Measurements from ENCODE around the gene APBB3. TPM values are rescaled to one million over a fixed set of nuclear protein-coding genes. Genes with fewer than 3 reads are reported as not detected.

The APBB3 gene
- total RNA-seq, 1 donor from 2014 or later: 10.2 TPM

DNA sequence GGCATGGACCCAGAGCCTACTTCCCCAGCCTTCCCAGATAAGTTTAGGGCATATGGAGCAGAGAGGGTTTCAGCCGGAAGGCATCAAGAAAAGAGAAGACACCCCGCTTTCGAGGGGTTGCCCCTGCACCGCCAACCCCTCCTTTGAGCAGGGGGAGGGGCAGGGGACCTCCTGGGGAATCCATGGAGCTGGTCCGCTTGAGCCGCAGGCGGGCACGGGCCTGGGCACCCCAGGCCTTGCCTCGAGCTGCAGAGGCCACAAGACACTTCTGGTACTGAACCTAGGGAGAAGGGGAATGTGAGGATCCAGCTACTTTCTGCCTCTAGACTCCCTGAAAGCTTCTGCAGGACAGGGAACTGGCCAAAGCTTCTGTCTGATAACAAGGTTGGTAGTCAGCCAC is 5.9 kb downstream of the APBB3 start:
- ATAC-seq (ENCODE audit: poor library complexity) (no peak), DNase-seq (no peak)
- intact Hi-C loops (cut with DNase I): no loop called here

DNA sequence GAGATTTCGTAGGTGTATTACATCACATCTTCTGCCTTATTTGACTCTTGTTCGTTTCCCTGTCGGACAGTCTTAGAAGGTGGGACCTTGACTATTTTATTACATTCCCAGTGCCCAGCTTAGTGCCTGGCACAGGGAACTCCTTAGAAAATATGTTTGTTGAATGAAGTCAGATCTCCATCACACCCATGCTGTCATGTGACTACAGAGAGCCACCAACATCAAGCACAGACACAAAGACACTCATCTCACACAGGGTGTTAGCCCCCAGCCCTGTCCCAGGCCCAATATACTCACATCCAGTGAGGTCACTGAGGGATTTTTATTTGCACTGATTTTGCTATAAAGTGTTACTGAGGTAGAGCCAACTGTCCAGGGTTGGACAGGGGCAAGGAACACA is 6.4 kb downstream of the APBB3 start:
- no peak for DNase-seq
- intact Hi-C loops (cut with DNase I): no loop called here

DNA sequence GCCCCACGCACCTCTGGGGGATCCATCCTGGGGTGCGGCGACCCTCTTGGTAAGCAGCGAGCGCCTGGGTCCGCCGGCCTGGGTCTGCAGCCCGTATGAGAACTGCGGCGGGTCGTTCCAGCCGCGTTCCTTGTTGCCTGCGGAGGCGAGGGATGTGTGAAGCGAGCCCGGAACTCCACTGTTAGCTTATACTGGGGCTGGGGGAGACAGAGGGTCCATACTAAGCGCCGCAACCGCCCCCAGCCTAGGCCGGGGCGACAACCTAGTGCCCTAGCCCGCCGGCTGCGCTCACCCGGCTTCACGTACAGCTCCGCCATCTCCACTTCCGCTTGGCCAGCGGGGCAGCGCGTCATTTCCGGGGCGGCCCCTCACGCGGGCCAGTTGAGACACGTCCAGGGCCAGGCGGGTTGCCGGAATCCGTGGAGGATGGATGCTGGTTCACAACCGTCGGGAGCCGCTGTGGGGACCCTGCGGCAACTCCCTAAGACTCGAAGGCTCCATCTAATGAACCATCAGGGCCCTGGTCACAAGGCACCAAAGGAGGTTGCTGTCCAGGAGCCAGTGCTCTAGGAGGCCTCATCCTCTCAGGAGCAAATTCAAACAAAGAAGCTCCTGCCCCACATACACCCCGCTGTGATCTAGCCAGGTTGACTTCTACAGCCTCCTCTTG is 7.1 kb downstream of the APBB3 start, which contains the start of gene SRA1:
SRA1 (minus strand) TSS at position 338 of the 670 bp plus-strand sequence; CDS start at position 317, 21 bp downstream.
- ATAC-seq (ENCODE audit: poor library complexity) (peak; percentile 98), DNase-seq (peak; percentile 97)
- intact Hi-C loops (cut with DNase I): no loop called here

More for the DNA sequence above, 6.4 kb downstream of the APBB3 start:
- ATAC-seq (ENCODE audit: poor library complexity): no peak

DNA sequence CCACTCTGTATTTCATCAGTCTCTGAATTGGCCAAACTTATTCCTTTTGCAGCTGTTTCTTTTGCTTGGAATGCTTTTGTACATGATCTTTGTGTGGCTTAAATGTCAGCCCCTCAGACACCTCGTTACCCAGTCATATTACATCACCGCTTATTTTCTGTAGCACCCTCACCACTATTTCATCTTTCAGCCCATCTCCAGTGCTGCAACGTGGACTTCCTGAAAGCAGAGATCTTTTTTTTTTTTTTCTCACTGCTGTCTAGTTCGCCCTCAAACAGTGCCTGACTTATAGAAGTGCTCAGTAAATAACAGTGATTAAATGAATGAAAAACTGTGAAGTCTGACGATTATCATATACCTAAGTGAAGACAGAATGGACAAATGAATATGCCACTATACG is 8.0 kb downstream of the APBB3 start:
- DNase-seq: no peak
- intact Hi-C loops (cut with DNase I): no loop called here
- ATAC-seq (ENCODE audit: poor library complexity): no peak

DNA sequence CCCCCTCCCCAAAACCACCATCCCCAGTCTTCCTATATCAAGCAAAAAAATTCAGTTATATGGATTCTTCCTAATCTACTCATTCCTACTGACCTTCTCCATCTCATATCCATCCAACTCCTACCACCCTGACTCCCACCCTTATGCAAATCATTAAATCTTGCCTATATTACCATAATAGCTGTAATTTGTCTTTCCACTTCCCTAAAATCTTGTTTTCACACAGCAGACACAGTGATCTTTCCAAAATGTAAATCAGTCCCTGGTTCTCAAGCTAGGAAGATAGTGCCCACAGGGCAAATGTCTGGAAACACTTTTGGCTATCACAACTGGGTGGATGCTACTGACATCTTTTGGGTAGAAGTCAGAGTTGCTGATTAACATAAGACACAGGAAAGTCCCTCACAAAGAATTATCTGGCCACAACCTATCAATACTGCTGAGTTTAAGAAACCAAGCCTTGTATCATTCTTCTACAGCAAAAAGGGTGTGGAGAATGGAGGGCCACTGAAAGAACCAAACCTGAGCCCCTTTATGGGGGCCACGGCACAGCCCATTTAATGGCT is 8.6 kb downstream of the APBB3 start:
- DNase-seq (no peak), ATAC-seq (ENCODE audit: poor library complexity) (no peak)
- intact Hi-C loops (cut with DNase I): no loop called here

DNA sequence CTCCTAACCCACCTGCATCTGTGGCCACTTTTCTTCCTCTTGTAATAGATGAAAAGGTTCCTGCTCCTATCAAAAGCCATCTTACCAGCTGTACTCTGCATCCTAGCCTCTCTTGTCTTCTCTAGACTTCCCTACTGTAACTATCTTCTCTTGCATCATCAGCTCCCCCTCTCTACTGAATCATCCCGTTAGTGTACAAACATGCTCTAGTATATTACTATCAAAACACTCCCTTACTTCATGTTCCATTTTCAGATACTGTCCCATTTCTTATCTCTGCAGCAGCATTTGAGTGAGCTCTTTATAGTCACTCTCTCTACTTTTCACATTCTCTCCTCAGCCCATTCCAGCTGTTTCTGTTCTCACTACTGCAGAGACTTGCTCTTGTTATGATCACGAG is 9.9 kb downstream of the APBB3 start:
- intact Hi-C loops (cut with DNase I): no loop called here
- no peak for ATAC-seq (ENCODE audit: poor library complexity)

DNA sequence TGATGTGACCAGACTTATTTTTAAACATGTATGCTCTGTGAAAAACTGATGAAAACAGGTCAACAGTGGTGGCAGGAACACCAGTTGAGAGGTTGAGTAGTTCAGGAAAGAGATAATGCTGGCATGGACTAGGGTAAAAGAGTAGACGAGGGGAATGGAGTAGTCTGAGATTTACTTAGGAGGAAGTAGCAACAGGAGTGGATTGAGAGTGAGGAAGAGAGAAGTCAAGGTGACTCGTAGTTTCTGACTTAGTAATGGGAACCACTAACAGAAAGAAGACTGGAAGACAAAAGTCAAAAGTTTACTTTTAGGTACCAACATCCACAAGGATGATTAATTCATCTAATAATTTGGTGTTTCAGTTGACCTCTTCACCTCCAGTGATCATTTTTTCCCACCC is 10.7 kb downstream of the APBB3 start:
- intact Hi-C loops (cut with DNase I): no loop called here
- DNase-seq: no peak
- no peak for ATAC-seq (ENCODE audit: poor library complexity)

More for the DNA sequence above, 9.9 kb downstream of the APBB3 start:
- no peak for DNase-seq

DNA sequence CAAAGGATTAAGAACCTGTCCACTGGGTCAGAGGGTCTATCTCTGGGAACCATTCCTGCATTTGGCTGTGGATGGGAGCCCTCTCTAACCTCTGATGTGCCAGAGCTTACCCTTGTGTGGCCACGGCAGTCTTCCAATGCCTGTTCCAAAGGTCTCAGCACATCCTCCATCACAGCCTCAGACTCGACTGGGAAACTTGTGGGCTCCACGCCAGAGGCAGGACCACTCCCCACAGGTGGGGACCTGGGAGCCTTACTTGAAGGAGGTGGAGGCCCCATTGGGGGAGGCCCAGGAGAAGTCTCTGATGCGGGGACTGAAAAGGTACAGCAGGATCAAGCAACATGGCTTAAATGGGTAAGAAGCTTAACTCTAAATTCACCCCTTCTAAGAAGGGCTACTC is 12.5 kb downstream of the APBB3 start:
- intact Hi-C loops (cut with DNase I): no loop called here
- no peak for DNase-seq

DNA sequence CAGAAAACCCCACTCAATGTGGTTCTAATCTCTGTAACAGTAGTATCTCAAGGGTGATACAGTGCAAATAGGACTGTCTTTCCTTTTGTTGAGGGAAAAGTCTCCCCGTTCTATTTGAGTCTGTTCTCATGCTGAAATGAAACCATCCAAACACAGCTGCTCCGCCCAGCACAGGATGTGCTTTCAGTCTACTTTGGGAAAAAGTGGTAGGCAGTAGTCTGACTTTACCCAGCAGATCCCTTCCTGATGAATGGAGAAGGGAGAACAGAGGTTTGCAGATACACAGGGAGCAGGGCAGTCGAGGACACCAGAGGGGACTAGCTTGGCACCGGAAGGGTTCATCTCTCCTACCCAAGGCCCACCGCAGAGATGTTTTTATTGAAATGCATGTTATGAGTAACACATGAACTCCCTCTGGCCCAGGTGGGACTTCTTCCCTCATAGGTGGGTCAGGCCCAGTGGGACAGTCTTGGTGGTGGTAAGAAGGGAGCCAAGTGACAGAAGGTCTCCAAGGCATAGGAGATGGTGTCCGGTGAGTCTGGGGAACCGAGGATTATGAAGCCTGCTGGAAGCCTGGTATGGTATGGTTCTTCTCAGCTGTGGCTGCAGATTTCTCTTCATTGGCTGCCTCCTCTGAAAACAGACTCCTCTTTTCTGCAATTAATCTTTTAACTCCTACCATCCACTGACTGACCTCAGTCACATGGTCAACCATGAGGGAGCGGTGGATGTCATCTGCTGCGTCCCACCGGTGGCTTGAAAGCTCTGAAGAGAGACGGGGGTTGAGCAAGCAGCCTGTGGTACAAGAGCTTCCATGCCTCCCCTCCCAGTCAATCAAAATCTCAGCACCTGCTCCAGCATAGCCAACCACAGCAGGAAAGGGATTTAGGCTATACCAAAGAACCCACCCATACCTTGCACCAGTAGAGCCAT is 14.0 kb downstream of the APBB3 start:
- DNase-seq: no peak
- intact Hi-C loops (cut with DNase I): no loop called here
- no peak for ATAC-seq (ENCODE audit: poor library complexity)

More for the DNA sequence above, 12.5 kb downstream of the APBB3 start:
- ATAC-seq (ENCODE audit: poor library complexity): no peak

DNA sequence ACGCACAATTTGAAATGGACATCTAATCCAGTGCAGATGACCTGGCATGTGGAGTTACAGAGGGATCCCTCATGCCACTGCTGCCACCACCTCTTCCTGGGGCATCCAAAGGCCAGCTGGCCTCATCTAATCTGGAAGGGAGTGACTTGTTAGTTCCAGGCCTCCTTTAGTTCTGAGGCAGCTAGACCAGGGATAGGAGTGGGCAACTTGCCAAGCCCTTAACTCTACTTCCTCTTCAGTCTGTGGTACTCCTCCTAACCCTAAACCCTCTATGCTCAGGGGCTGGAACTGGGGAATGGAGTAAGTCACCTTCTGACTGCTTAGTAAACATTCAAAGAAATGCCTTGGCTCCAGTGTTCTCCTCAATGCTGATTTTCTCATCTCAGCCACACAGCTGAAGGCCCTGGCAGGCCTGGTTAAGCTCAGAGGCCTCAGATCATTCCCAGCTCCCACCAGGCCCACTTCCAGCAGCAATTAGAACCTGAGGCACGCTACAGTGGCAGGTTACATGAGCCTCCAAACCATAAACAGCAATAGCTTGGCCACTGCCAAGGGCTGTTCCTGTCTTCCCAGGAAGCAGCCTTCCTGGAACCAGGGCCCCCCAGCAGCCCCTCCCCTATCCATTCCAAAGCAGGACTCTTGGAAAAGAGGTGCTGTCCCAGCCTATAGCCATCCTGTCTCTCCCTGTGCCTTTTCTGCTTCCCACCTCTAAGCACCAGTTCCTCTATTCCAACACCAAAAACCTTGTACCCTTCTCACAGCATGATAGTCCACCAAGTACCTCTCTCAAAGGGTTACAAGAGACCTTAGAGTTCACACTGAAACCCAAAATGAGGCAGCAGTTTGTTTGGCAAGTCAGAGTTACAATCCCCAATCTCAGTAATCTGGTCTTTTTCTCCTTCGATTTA is 14.9 kb downstream of the APBB3 start:
- intact Hi-C loops (cut with DNase I): loop anchor here (5.0 kb wide), 1 partner anchor 98 kb away; the partner anchor contains the start of genes IK and NDUFA2
- ATAC-seq (ENCODE audit: poor library complexity): peak; percentile 7
- peak; percentile 49 for DNase-seq

DNA sequence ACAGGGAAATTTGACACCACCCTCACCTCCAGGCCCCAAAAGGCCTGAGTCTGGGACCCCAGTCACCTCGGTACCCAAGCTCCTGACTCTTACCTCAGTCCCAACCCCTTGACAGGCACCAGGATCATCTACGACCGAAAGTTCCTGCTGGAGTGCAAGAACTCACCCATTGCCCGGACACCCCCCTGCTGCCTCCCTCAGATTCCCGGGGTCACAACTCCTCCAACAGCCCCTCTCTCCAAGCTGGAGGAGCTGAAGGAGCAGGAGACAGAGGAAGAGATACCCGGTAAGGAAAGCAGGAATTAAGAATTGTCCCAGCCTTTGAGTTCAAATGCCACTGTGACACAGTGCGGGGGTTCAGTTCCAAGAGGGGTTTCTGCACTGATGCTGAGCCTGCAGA is 15.6 kb downstream of the APBB3 start:
- ATAC-seq (ENCODE audit: poor library complexity) (no peak), DNase-seq (no peak)
- intact Hi-C loops (cut with DNase I): loop anchor here (5.0 kb wide), 1 partner anchor 99 kb away; the partner anchor contains the start of genes IK and NDUFA2

DNA sequence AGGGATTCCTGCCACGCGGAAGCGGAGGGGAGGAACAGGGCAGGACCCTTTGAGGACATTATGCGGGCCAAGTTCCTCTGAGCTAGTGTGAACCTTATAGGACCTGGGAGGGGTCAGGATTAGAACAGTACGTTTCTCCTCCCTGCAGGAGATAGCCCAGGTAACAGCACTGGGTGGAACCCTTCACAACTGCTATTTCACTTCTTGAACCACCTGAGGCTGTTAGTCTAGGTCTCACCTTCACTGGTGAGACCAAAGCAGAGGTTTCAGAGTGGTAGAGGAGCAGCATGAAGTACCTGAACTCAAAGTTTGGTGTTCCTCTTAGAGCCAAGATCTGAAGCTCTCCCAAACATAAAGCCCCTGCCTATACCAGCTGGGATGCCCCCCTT is 16.1 kb downstream of the APBB3 start:
- intact Hi-C loops (cut with DNase I): loop anchor here (5.0 kb wide), 1 partner anchor 99 kb away; the partner anchor contains the start of genes IK and NDUFA2
- DNase-seq: no peak
- ATAC-seq (ENCODE audit: poor library complexity): no peak

DNA sequence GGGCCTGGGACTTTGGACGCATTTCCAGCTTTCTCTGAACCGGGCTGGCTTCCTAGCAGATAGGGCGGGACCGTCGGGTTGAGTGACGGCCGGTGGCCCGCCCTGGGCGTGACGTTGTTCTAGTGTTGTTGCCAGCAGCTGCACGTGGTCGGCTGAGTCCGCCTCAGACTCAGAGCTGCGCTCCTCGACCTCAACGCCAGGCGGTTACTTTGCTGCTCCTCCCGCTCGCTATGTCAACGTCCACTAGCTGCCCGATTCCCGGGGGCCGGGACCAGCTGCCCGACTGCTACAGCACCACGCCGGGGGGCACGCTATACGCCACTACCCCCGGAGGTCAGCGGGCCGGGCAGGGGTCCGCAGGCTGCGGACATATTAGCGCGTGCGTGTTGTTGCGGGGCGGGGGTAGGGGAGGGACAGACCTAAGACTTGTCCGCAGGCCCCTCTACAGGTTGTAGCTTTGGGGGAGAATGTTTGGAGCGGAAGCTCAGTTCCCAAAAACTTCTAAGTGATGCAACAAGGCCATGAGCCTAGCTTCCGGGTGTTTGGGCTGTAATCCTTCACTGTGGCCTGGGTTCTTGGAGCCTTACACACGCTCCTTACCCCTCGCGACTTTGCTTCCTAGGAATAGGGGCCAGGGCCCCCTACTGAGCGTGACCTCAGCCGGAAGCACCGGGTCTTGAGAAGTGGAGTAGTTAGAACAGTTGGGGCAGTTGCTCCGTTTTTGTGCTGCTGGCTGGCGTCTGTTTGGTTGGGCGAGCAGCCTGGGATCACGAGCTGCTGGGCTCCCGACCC is 16.7 kb downstream of the APBB3 start, which contains the start of gene EIF4EBP3:
EIF4EBP3 (plus strand) TSS at position 155 of the 792 bp plus-strand sequence; CDS start at position 231, 76 bp downstream.
- DNase-seq: peak; percentile 99
- intact Hi-C loops (cut with DNase I): loop anchor here (5.0 kb wide), 1 partner anchor 100 kb away; the partner anchor contains the start of genes IK and NDUFA2
- ATAC-seq (ENCODE audit: poor library complexity): peak; percentile 97

DNA sequence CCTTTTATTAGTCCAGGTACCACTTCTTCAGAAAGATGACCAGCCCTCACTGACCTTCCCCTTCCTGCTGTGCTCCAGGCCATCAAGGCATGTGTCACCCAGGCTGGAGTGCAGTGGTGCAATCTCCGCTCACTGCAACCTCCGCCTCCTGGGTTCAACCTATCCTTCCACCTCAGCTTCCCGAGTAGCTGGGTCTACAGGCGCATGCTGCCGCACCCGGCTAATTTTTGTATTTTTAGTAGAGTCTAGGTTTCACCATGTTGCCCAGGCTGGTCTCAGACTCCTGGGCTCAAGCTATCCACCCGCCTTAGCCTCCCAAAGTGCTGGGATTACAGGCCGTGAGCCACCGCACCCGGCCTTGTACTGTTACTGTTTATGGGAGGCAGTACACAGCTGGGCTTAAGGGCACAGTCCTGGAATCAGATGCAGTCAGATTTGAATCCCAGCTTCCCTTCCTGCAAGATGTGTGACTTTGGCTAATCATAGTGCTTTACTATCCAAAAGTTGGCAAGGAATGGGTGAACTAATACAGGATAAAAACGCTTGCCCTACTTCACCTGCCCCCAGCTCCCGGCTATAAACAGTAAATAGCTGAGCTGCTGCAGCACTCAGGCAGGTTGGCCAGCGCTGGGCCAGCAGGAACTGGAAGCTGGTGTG is 17.4 kb downstream of the APBB3 start:
- intact Hi-C loops (cut with DNase I): loop anchor here (5.0 kb wide), 1 partner anchor 100 kb away; the partner anchor contains the start of genes IK and NDUFA2
- peak; percentile 1 for ATAC-seq (ENCODE audit: poor library complexity)

DNA sequence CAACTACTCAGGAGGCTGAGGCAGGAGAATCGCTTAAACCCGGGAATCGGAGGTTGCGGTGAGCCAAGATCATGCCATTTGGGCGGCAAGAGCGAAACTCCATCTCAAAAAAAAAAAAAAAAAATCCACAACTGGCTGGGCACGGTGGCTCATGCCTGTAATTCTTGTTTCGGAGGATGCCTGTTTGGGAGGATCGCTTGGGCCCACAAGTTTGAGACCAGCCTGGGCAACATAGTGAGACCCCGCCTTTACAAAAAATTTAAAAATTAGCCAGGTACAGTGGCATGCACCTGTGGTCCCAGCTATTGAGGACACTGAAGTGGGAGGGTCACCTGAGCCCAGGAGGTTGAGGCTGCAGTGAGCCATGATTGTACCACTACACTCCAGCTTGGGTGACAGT is 18.8 kb downstream of the APBB3 start:
- no peak for DNase-seq
- intact Hi-C loops (cut with DNase I): loop anchor here (5.0 kb wide), 1 partner anchor 102 kb away; the partner anchor contains the start of genes IK and NDUFA2
- no peak for ATAC-seq (ENCODE audit: poor library complexity)

More for the DNA sequence above, 17.4 kb downstream of the APBB3 start:
- DNase-seq: no peak

DNA sequence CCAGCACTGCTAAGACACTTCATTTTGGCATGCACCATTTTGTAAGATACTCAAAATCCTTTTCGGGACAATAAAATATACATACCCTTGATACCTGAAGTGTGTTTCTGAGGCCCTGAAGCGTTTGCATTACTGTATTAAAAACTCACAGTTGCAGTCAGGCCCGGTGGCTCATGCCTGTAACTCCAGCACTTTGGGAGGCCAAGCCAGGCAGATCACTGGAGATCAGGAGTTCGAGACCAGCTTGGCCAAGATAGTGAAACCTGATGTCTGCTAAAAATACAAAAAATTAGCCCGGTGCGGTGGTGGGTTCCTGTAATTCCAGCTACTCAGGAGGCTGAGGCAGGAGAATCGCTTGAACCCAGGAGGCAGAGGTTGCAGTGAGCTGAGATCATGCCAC is 19.4 kb downstream of the APBB3 start:
- intact Hi-C loops (cut with DNase I): loop anchor here (5.0 kb wide), 1 partner anchor 102 kb away; the partner anchor contains the start of genes IK and NDUFA2
- ATAC-seq (ENCODE audit: poor library complexity): no peak
- DNase-seq: no peak
